Astrocyte of the spinal cord (primary cell): ENCODE measurements around the gene BRINP1.

Source experiments
- DNase-seq: peaks from one replicate; pipeline ENCODE4 v3.0.0; 2011; ENCODE audit warnings: low read depth, low spot score
- H3K4me3 ChIP-seq: 2 replicates; pipeline ENCODE4 v1.5.1; 2011; ENCODE audit warnings: low read depth, mild to moderate bottlenecking, low read length, moderate library complexity
- CTCF ChIP-seq: IDR thresholded peaks from 2 replicates; pipeline ENCODE4 v1.5.1; 2012; ENCODE audit warnings: low read depth, mild to moderate bottlenecking, low read length, inconsistent platforms
- in situ Hi-C: cut with HindIII; loops from 2 replicates; pipeline ENCODE4 v1.10.0; 2017; ENCODE audit warnings: low sequenced_read_pairs

The BRINP1 gene

GRCh38 chr9:119251936-119252335 is 117.3 kb downstream of the BRINP1 start:
- no peak overlapping the region for H3K4me3 ChIP-seq
- no peak for DNase-seq
- TF ChIP-seq CTCF = no peak
- in situ Hi-C loops = no loop called here

GRCh38 chr9:119250730-119251129 is 118.5 kb downstream of the BRINP1 start:
- TF ChIP-seq CTCF = no peak
- no peak for DNase-seq
- no peak overlapping the region for H3K4me3 ChIP-seq
- in situ Hi-C loops = no loop called here

DNA sequence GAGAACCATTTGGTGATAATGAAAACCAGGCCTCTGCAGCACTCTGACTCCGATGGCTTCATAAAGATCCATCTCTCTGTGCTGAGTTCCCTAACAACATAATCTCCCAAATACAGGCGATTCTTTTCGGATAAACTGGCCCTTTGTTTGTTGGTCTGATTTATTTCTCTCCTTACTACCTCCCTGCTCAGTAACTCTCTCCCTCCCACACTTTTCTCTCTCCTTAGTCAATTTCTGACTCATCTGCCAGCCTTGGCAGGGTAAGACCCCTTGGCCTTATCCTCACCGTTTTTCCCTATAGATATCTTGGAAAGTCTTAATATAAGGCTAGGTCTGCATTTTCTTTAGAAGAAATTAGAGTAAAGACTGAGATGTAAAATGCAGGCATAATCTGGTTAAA is 128.7 kb downstream of the BRINP1 start:
- in situ Hi-C loops = no loop called here
- DNase-seq = no peak
- H3K4me3 ChIP-seq = no peak overlapping the region
- TF ChIP-seq CTCF = no peak

DNA sequence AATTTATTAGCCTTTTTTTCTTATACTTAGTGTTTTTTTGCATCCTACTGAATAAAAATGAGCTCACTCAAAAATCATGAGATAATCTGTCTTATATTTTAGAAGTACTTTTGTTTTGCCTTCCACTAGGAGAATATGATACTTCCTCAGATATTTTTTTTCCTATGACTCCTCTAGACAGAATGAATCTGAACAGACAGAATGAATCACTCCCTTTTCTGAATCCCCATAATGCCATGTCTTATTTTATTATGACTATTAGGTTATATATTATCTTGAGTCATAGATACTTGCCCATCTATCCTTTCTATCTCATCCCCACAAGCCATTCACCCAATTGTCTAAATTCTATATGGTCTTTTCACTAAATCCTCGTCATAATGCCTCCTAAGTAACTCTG is 134.6 kb downstream of the BRINP1 start:
- in situ Hi-C loops = no loop called here
- no peak overlapping the region for H3K4me3 ChIP-seq
- DNase-seq = no peak
- TF ChIP-seq CTCF = no peak

DNA sequence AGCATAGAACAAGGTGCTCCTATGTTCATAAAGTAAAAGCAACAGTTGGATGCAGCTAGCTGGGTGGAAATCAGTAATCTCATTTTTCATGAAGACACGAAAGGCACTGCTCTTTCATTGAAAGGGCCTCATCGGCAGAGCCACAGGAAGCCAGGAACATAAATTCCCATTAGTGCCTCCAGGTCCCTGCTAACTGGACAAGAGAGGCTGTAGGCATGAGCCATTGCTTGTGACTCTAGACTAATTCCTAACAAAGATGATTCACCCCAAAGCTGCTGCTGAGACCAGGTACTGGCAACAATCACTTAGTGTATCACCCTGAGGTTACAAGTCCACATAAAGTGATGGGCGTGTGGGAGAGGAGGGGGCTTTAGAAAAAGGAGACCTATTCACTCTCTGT is 141.8 kb downstream of the BRINP1 start:
- in situ Hi-C loops = no loop called here
- H3K4me3 ChIP-seq = no peak overlapping the region
- no peak for TF ChIP-seq CTCF
- DNase-seq = no peak

DNA sequence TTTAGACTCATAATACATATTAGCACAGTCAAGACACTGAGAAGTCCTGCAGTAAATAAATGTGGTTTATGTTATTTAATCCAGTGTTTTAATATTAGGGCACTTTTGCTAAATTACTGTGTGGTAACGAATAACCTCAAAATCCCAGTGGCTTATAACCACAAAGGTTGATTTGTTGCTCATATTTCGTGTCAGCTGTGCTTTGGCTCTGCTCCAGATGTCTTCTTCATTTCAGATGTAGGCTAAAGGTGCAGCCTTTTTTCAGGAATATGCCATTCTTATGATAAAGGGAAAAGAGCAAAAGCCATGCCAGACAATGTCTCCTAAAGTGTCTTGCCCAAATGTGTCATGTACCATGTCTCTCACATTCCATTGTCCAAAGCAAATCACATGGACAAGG is 144.8 kb downstream of the BRINP1 start:
- DNase-seq = no peak
- in situ Hi-C loops = no loop called here
- TF ChIP-seq CTCF = no peak
- H3K4me3 ChIP-seq = no peak overlapping the region

DNA sequence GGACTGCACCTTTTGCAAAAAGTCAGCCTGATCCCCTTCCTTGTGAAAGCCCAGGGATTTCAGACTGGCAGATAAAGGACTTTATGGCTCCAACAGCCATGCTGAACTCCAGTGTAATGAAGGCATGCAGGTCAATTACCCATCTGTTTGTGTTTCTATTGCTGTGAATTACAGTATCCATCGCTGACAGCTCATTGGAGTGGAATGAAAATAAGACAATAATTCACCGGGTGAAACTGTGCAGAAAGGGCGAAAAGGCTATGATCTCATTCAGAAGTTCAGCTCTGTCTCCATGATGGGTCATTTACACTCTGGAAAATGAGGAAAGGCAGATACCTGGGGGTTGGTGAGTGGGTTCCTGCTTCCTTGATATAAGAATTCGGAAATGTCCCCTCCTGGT is 148.0 kb downstream of the BRINP1 start:
- H3K4me3 ChIP-seq = no peak overlapping the region
- no peak for TF ChIP-seq CTCF
- in situ Hi-C loops = no loop called here
- DNase-seq = no peak
